Activated B cell treated with CpG ODN at 0.5 μM for 24 hours (primary cell): ENCODE results near the gene ADARB2. TPM values are rescaled to one million over a fixed set of nuclear protein-coding genes. Genes with fewer than 3 reads are reported as not detected.

Source experiments
- ATAC-seq: fragments of 200-7000 bp; cut with Tn5 transposase; one replicate; pipeline ENCODE4 v1.10.0; 2021; ENCODE audit warnings: low read depth, mild to moderate bottlenecking, moderate library complexity
- CTCF ChIA-PET: fragments of 350-600 bp; sonication (Branson Sonifier 250); formaldehyde crosslinking; loops from one replicate; lab custom pipeline; 2021; ENCODE audit warnings: antibody characterized with exemption; lab: Charles Lee
- POLR2A ChIA-PET: fragments of 350-600 bp; sonication (Branson Sonifier 250); formaldehyde crosslinking; loops from one replicate; lab custom pipeline; 2021; ENCODE audit warnings: antibody characterized with exemption; lab: Charles Lee
- DNase-seq: peaks from one replicate; pipeline ENCODE4 v3.0.0; 2022
- H3K27ac Mint-ChIP-seq: one replicate; pipeline ENCODE4 v1.8.0; 2020; ENCODE audit warnings: mixed read lengths
- H3K27me3 Mint-ChIP-seq: one replicate; pipeline ENCODE4 v1.8.0; 2021; ENCODE audit warnings: mixed read lengths
- H3K36me3 Mint-ChIP-seq: one replicate; pipeline ENCODE4 v1.8.0; 2021; ENCODE audit warnings: low read depth, mixed read lengths
- H3K4me1 Mint-ChIP-seq: one replicate; pipeline ENCODE4 v1.8.0; 2021; ENCODE audit warnings: mixed read lengths
- H3K4me3 Mint-ChIP-seq: one replicate; pipeline ENCODE4 v1.8.0; 2020; ENCODE audit warnings: mild to moderate bottlenecking, mixed read lengths
- H3K9me3 Mint-ChIP-seq: one replicate; pipeline ENCODE4 v1.8.0; 2020; ENCODE audit warnings: mixed read lengths
- CTCF ChIP-seq: fragments of 200-600 bp; IDR thresholded peaks from one replicate; pipeline ENCODE4 v1.8.0; 2022; ENCODE audit warnings: antibody characterized with exemption, mild to moderate bottlenecking
- intact Hi-C: fragments of 100-400 bp; cut with micrococcal nuclease; formaldehyde crosslinking; loops from one replicate; pipeline ENCODE4 v1.15.1; 2024
- total RNA-seq: library from RNA; stranded (reverse); gene quantifications from 2 replicates; pipeline ENCODE4 v1.2.3, GENCODE V29; 2022

Gene ADARB2
- total RNA-seq, 1 donor from 2014 or later: 0.11 TPM

GRCh38 chr10:1546431-1547110, 190.8 kb downstream of the ADARB2 start:
- CTCF ChIA-PET: no interaction called here
- no peak for TF ChIP-seq CTCF
- Mint-ChIP-seq H3K9me3 (peaks cover 5% of the 10 kb centered on the region), H3K27ac (no peak overlapping the region), H3K4me3 (no peak overlapping the region), H3K4me1 (peaks cover 8% of the 10 kb centered on the region), H3K36me3 (no peaks in the 10 kb centered on the region), H3K27me3 (no peaks in the 10 kb centered on the region)
- POLR2A ChIA-PET: no interaction called here
- DNase-seq: no peak
- intact Hi-C loops: no loop called here
- ATAC-seq: no peak

- ATAC-seq: no peak
- POLR2A ChIA-PET: no interaction called here
Observed at GRCh38 chr10:1545524-1545923, 191.8 kb downstream of the ADARB2 start.

GRCh38 chr10:1544929-1545328, 192.4 kb downstream of the ADARB2 start:
- H3K27ac Mint-ChIP-seq: no peak overlapping the region
- DNase-seq (no peak), ATAC-seq (no peak)
- POLR2A ChIA-PET: no interaction called here
- H3K36me3 Mint-ChIP-seq: no peaks in the 10 kb centered on the region
- CTCF ChIA-PET: no interaction called here
- H3K9me3 Mint-ChIP-seq: peaks cover 5% of the 10 kb centered on the region
- H3K4me3 Mint-ChIP-seq: no peak overlapping the region
- no peaks in the 10 kb centered on the region for H3K27me3 Mint-ChIP-seq
- intact Hi-C loops: no loop called here
- no peak for TF ChIP-seq CTCF
- peaks cover 8% of the 10 kb centered on the region for H3K4me1 Mint-ChIP-seq

More at GRCh38 chr10:1545524-1545923, 191.8 kb downstream of the ADARB2 start:
- CTCF ChIA-PET: interaction anchor here (0.7 kb wide), 1 partner anchor 72 kb away, joined by 3 read pairs; no protein-coding TSS in a partner anchor
- Mint-ChIP-seq H3K9me3 (peaks cover 5% of the 10 kb centered on the region), H3K4me3 (no peak overlapping the region), H3K4me1 (peaks cover 8% of the 10 kb centered on the region), H3K36me3 (no peaks in the 10 kb centered on the region), H3K27me3 (no peaks in the 10 kb centered on the region), H3K27ac (no peak overlapping the region)
- no peak for DNase-seq
- TF ChIP-seq CTCF: no peak
- intact Hi-C loops: no loop called here

- Mint-ChIP-seq H3K4me3 (no peak overlapping the region), H3K9me3 (peaks cover 5% of the 10 kb centered on the region), H3K4me1 (peaks cover 8% of the 10 kb centered on the region), H3K27me3 (no peaks in the 10 kb centered on the region), H3K36me3 (no peaks in the 10 kb centered on the region), H3K27ac (no peak overlapping the region)
- DNase-seq: no peak
- no peak for TF ChIP-seq CTCF
- ChIA-PET CTCF (no interaction called here), POLR2A (no interaction called here)
- no peak for ATAC-seq
- intact Hi-C loops: no loop called here
Observed at GRCh38 chr10:1544209-1544673, 193.1 kb downstream of the ADARB2 start.

- H3K4me3 Mint-ChIP-seq: no peak overlapping the region
- ChIA-PET CTCF (no interaction called here), POLR2A (no interaction called here)
- intact Hi-C loops: no loop called here
- DNase-seq (no peak), ATAC-seq (no peak)
- no peaks in the 10 kb centered on the region for H3K36me3 Mint-ChIP-seq
- no peak overlapping the region for H3K27ac Mint-ChIP-seq
- no peak for TF ChIP-seq CTCF
- no peaks in the 10 kb centered on the region for H3K27me3 Mint-ChIP-seq
- H3K9me3 Mint-ChIP-seq: peaks cover 2% of the 10 kb centered on the region
- peaks cover 5% of the 10 kb centered on the region for H3K4me1 Mint-ChIP-seq
Observed at GRCh38 chr10:1543596-1543995, 193.7 kb downstream of the ADARB2 start.
